Astrocyte (in vitro differentiated cells and primary cell): Measurements from ENCODE around the gene MEMO1. TPM values are rescaled to one million over a fixed set of nuclear protein-coding genes. Genes with fewer than 3 reads are reported as not detected.

Experiments used
- DNase-seq: peaks from one replicate; pipeline ENCODE4 v3.0.0-alpha.2; 2010; ENCODE audit warnings: low read depth
- FAIRE-seq: peaks from 2 replicates; lab custom pipeline; 2011; peaks lifted over from hg19 to GRCh38; lab: Jason Lieb, UNC
- H2AFZ ChIP-seq: 2 replicates; pipeline ENCODE4 v1.6.0; 2012; ENCODE audit warnings: low read depth, low read length, inconsistent platforms
- H3K27ac ChIP-seq: 2 replicates; pipeline ENCODE4 v1.5.1; 2011; ENCODE audit warnings: low read depth, low read length, inconsistent platforms
- H3K27me3 ChIP-seq: 2 replicates; pipeline ENCODE4 v1.6.0; 2011; ENCODE audit warnings: low read length, inconsistent platforms; ENCODE audit not compliant: insufficient read depth
- H3K36me3 ChIP-seq: 2 replicates; pipeline ENCODE4 v1.5.1; 2011; ENCODE audit warnings: low read length, inconsistent platforms; ENCODE audit not compliant: insufficient read depth
- H3K4me1 ChIP-seq: 2 replicates; pipeline ENCODE4 v1.5.1; 2011; ENCODE audit warnings: low read length, inconsistent platforms; ENCODE audit not compliant: insufficient read depth
- H3K4me2 ChIP-seq: 2 replicates; pipeline ENCODE4 v1.6.0; 2012; ENCODE audit warnings: low read length, inconsistent platforms
- H3K4me3 ChIP-seq: 2 replicates; pipeline ENCODE4 v1.5.1; 2011; ENCODE audit warnings: low read depth, mild to moderate bottlenecking, low read length, inconsistent platforms; ENCODE audit not compliant: insufficient read depth
- H3K79me2 ChIP-seq: 2 replicates; pipeline ENCODE4 v1.6.0; 2012; ENCODE audit warnings: mild to moderate bottlenecking, low read length, inconsistent platforms; ENCODE audit not compliant: insufficient read depth
- H3K9ac ChIP-seq: 2 replicates; pipeline ENCODE4 v1.6.0; 2012; ENCODE audit warnings: mild to moderate bottlenecking, low read length, inconsistent platforms
- H3K9me3 ChIP-seq: 2 replicates; pipeline ENCODE4 v1.5.1; 2012; ENCODE audit warnings: low read depth, mild to moderate bottlenecking, low read length, inconsistent platforms; ENCODE audit not compliant: insufficient read depth
- H4K20me1 ChIP-seq: 2 replicates; pipeline ENCODE4 v1.6.0; 2012; ENCODE audit warnings: low read length, inconsistent platforms; ENCODE audit not compliant: insufficient read depth
- H3K27ac Mint-ChIP-seq: one replicate; pipeline ENCODE4 v1.8.0; 2021; ENCODE audit warnings: mild to moderate bottlenecking, mixed read lengths; ENCODE audit not compliant: unreplicated experiment
- H3K27me3 Mint-ChIP-seq: one replicate; pipeline ENCODE4 v1.8.0; 2021; ENCODE audit warnings: low read depth, mixed read lengths; ENCODE audit not compliant: unreplicated experiment
- H3K36me3 Mint-ChIP-seq: one replicate; pipeline ENCODE4 v1.8.0; 2021; ENCODE audit warnings: low read depth, mixed read lengths; ENCODE audit not compliant: unreplicated experiment
- H3K4me1 Mint-ChIP-seq: one replicate; pipeline ENCODE4 v1.8.0; 2021; ENCODE audit warnings: low read depth, mixed read lengths; ENCODE audit not compliant: unreplicated experiment
- H3K4me3 Mint-ChIP-seq: one replicate; pipeline ENCODE4 v1.8.0; 2021; ENCODE audit warnings: mild to moderate bottlenecking, moderate library complexity, mixed read lengths; ENCODE audit not compliant: unreplicated experiment
- H3K9me3 Mint-ChIP-seq: one replicate; pipeline ENCODE4 v1.8.0; 2021; ENCODE audit warnings: mild to moderate bottlenecking, mixed read lengths; ENCODE audit not compliant: unreplicated experiment
- CTCF ChIP-seq: IDR thresholded peaks from 2 replicates; pipeline ENCODE4 v1.5.1; 2011; ENCODE audit warnings: low read depth, mild to moderate bottlenecking, inconsistent platforms, low read length, moderate library complexity; ENCODE audit not compliant: insufficient read depth
- EZH2 ChIP-seq: IDR thresholded peaks from 2 replicates; pipeline ENCODE4 v1.6.1; 2012; ENCODE audit warnings: mild to moderate bottlenecking, low read length, inconsistent platforms; ENCODE audit not compliant: insufficient read depth
- total RNA-seq: library from RNA; stranded (reverse); gene quantifications from 2 replicates; pipeline ENCODE4 v1.2.1, GENCODE V29; 2021

MEMO1 gene
- total RNA-seq, 1 donor from 2014 or later = 65.2 TPM

GRCh38 chr2:31972059-31972458, 38.7 kb downstream of the MEMO1 start:
- Histone ChIP-seq H3K36me3 (peaks cover 2% of the 10 kb centered on the region), H3K9ac (no peak overlapping the region), H3K27ac (no peak overlapping the region), H3K4me3 (no peak overlapping the region), H3K79me2 (peaks cover 98% of the 10 kb centered on the region), H3K27me3 (no peaks in the 10 kb centered on the region), H3K9me3 (no peaks in the 10 kb centered on the region), H2AFZ (no peak overlapping the region), H3K4me2 (no peak overlapping the region), H3K4me1 (no peaks in the 10 kb centered on the region), H4K20me1 (peaks cover 66% of the 10 kb centered on the region)
- no peak for FAIRE-seq
- Mint-ChIP-seq H3K4me3 (no peak overlapping the region), H3K9me3 (no peaks in the 10 kb centered on the region), H3K27ac (no peak overlapping the region), H3K4me1 (peaks cover 2% of the 10 kb centered on the region), H3K27me3 (no peaks in the 10 kb centered on the region), H3K36me3 (no peaks in the 10 kb centered on the region)
- no peak for TF ChIP-seq CTCF
- TF ChIP-seq EZH2 = no peak
- no peak for DNase-seq

DNA sequence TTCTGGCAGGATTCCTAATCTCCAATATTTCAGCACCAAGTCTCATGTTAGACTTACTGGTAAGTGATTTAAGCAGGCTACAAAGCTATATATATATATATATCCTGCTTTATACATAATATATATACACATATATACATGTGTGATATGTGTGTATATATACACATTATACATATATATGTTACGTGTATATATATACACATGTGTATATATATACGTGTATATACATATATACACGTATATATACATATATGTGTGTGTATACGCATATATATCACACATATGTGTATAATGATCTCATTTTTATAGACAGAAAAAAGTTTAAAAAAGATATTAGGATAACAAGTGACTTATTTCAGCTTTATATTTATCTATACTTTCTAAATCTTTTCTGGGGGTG, 41.6 kb downstream of the MEMO1 start:
- no peak for DNase-seq

More for the DNA sequence above, 41.6 kb downstream of the MEMO1 start:
- no peaks in the 10 kb centered on the region for H3K9me3 ChIP-seq
- no peak for FAIRE-seq
- TF ChIP-seq EZH2 (no peak), CTCF (no peak)
- no peak overlapping the region for H3K4me3 ChIP-seq
- Mint-ChIP-seq H3K27me3 (no peaks in the 10 kb centered on the region), H3K9me3 (no peaks in the 10 kb centered on the region), H3K36me3 (no peaks in the 10 kb centered on the region), H3K4me3 (no peak overlapping the region), H3K27ac (no peak overlapping the region), H3K4me1 (peaks cover 3% of the 10 kb centered on the region)
- H3K27ac ChIP-seq = no peak overlapping the region
- peaks cover 65% of the 10 kb centered on the region for H4K20me1 ChIP-seq
- H2AFZ ChIP-seq = no peak overlapping the region
- no peak overlapping the region for H3K4me2 ChIP-seq
- peaks cover 98% of the 10 kb centered on the region for H3K79me2 ChIP-seq
- H3K27me3 ChIP-seq = no peaks in the 10 kb centered on the region
- H3K4me1 ChIP-seq = no peaks in the 10 kb centered on the region
- H3K36me3 ChIP-seq = no peaks in the 10 kb centered on the region
- H3K9ac ChIP-seq = no peak overlapping the region
